ENCODE data around the gene DPH6. TPM values are rescaled to one million over a fixed set of nuclear protein-coding genes. Genes with fewer than 3 reads are reported as not detected.

The DPH6 gene
- total RNA-seq, 1 experiment from 2014 or later, result 22.1 TPM

DNA sequence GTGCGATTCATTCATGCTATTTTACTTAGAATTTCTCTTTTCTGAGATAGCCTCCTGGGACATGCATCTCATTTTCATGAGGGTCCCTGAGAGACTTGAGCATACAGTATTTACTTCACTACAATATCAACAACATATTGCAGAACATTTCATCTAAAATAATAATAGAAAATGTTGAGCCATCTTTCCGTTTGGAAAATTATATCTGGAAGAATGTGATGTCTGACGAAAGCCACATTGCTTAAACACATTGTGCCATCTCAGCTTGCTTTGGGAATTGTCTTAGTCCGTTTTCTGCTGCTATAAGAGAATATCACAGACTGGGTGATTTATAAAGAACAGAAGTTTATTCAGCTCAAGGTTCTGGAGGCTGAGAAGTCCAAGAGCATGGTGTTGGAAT lies 55.5 kb downstream of the DPH6 start:
- Histone ChIP-seq H3K4me3 (no peak overlapping the region), H3K27ac (no peak overlapping the region), H3K4me1 (replicated peaks) (no peaks in the 10 kb centered on the region), H3K9me3 (replicated peaks) (no peaks in the 10 kb centered on the region), H3K36me3 (no peaks in the 10 kb centered on the region), H3K27me3 (replicated peaks) (no peaks in the 10 kb centered on the region)
- no peak for DNase-seq (ENCODE audit: low read depth in 1 of 2, low spot score in 2 of 2)

DNA sequence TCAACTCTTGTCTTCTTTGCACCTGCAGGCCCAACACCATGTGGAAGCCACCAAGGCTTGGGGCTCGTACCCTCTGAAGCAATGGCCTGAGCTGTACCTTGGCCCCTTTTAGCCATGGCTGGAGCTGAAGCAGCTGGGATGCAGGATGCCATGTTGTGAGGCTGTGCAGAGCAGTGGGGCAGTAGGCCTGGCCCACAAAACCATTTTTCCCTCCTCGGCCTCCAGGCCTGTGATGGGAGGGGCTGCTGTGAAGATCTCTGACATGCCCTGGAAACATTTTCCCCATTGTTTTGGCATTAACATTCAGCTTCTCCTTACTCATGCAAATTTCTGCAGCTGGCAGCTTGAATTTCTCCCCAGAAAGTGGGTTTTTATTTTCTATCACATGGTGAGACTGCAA lies 58.5 kb downstream of the DPH6 start:
- no peak for DNase-seq (ENCODE audit: low read depth in 1 of 2, low spot score in 2 of 2)
- Histone ChIP-seq H3K4me3 (no peak overlapping the region), H3K27ac (no peak overlapping the region), H3K36me3 (no peaks in the 10 kb centered on the region), H3K27me3 (replicated peaks) (no peaks in the 10 kb centered on the region), H3K9me3 (replicated peaks) (no peaks in the 10 kb centered on the region), H3K4me1 (replicated peaks) (no peaks in the 10 kb centered on the region)

DNA sequence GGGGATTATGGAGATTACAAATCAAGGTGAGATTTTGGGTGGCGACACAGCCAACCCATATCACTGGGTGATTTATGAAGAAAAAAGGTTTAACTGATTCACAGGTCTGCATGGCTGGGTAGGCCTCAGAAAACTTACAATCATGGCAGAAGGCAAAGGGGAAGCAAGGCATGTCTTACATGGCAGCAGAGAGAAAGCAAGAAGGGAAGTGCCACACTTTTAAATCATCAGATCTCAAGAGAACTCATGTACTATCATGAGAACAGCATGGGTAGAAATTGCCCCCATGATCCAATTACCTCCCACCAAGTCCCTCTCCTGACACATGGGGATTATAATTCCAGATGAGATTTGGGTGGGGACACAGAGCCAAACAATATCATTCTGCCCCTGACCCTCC lies 59.7 kb downstream of the DPH6 start:
- Histone ChIP-seq H3K4me3 (no peak overlapping the region), H3K9me3 (replicated peaks) (no peaks in the 10 kb centered on the region), H3K36me3 (no peaks in the 10 kb centered on the region), H3K4me1 (replicated peaks) (0 out of 2 replicates have a peak, but pooled peaks cover 4% of the 10 kb centered on the region), H3K27me3 (replicated peaks) (no peaks in the 10 kb centered on the region), H3K27ac (no peak overlapping the region)
- no peak for DNase-seq (ENCODE audit: low read depth in 1 of 2, low spot score in 2 of 2)

DNA sequence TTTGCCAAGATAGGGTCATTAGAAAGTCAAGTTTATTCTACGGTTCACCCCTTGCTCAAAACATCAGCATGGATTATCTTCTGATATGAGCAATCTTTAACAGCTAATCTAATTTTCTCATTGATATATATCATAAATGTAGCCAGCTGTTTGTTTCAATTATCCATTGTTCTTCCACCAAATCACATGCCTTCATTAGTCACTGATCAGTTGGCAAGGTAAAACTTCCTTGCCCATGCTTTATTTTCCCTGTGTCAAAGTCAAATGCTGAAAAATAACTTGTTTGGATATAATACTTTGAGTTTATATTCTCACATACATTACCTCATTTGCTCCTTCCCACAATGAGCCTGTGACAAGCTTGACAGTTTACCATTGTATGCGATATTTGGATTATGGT lies 60.6 kb downstream of the DPH6 start:
- Histone ChIP-seq H3K27ac (no peak overlapping the region), H3K36me3 (no peaks in the 10 kb centered on the region), H3K27me3 (replicated peaks) (no peaks in the 10 kb centered on the region), H3K4me1 (replicated peaks) (0 out of 2 replicates have a peak, but pooled peaks cover 4% of the 10 kb centered on the region), H3K4me3 (no peak overlapping the region), H3K9me3 (replicated peaks) (no peaks in the 10 kb centered on the region)
- DNase-seq (ENCODE audit: low read depth in 1 of 2, low spot score in 2 of 2), result no peak

DNA sequence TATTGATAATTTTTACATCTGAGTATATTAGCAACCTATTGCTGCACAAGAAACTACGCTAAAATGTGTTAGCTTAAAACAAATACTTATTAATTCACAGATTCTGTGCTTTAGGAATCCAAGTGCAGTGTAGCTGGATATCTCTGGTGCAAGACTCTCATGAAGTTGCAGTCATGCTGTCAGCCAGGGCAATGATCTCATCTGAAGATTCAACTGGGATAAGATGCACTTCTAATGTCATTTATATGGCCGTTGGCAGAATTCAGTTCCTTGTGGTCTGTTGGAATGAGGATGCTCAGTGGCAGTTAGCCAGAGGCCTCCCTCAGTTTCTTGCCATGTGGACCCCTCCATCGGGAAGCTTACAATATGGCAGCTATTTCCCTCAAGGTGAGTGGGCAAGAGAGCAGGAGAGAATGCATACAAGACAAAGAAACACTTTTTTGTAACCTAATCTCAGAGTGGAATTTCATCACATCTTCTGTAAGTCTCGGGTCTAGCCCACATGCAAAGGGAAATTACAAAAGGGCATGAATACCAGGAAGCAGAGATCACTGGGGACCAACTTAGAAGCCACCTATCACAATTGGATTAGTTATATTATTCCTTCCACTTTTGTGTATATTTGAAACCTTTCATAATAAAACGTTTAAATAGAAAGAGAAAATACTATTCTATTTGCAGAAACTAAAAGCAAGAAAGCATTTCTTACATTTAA lies 61.6 kb downstream of the DPH6 start:
- no peaks in the 10 kb centered on the region for H3K9me3 ChIP-seq (replicated peaks)
- H3K27me3 ChIP-seq (replicated peaks), result no peaks in the 10 kb centered on the region
- DNase-seq (ENCODE audit: low read depth in 1 of 2, low spot score in 2 of 2), result no peak
- no peak overlapping the region for H3K4me3 ChIP-seq
- no peaks in the 10 kb centered on the region for H3K36me3 ChIP-seq
- H3K4me1 ChIP-seq (replicated peaks), result 0 out of 2 replicates have a peak, but pooled peaks cover 4% of the 10 kb centered on the region
- no peak overlapping the region for H3K27ac ChIP-seq

DNA sequence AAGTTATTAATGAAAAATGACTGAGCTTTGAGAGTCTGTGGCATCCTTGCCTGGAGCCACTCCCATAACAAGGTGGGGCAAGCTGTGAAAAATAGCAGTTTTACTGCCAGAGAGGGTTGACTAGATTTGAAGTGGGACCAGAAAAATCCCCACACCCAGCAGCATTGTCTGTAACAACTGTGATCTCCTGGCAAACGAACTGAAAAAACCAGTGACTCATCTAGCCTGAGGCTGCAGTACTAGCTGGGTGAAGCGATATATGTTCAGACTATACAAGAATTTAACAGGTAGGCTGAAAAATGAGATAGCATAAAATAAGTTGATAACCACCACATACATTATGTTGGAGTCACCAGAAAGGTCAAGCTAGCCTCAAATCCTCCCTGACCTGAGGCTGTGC lies 64.0 kb downstream of the DPH6 start:
- no peaks in the 10 kb centered on the region for H3K36me3 ChIP-seq
- no peaks in the 10 kb centered on the region for H3K27me3 ChIP-seq (replicated peaks)
- no peak overlapping the region for H3K4me3 ChIP-seq
- H3K27ac ChIP-seq, result no peak overlapping the region
- peak; percentile 50 to 62 for DNase-seq (ENCODE audit: low read depth in 1 of 2, low spot score in 2 of 2)
- 0 out of 2 replicates have a peak, but pooled peaks cover 4% of the 10 kb centered on the region for H3K4me1 ChIP-seq (replicated peaks)
- no peaks in the 10 kb centered on the region for H3K9me3 ChIP-seq (replicated peaks)

DNA sequence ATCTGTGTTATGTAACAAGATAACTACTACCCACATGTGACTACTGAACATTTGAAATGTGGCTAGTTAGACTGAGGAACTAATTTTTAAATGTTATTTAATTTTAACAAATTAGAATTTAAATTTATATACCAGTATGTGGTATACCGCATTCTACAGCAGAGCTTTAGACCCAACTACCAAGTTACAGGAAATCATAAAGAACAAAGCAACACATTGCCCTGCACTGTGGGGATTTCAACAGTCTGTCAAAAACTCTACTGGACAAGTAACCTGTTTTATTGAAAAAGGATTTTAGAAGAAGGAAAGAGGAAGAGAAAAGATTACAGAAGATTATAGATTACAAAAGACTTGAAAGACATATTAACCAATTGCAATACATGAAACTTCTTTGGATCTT lies 64.9 kb downstream of the DPH6 start:
- H3K27ac ChIP-seq, result no peak overlapping the region
- H3K36me3 ChIP-seq, result no peaks in the 10 kb centered on the region
- no peaks in the 10 kb centered on the region for H3K27me3 ChIP-seq (replicated peaks)
- H3K4me3 ChIP-seq, result no peak overlapping the region
- 0 out of 2 replicates have a peak, but pooled peaks cover 4% of the 10 kb centered on the region for H3K4me1 ChIP-seq (replicated peaks)
- DNase-seq (ENCODE audit: low read depth in 1 of 2, low spot score in 2 of 2), result no peak
- no peaks in the 10 kb centered on the region for H3K9me3 ChIP-seq (replicated peaks)

DNA sequence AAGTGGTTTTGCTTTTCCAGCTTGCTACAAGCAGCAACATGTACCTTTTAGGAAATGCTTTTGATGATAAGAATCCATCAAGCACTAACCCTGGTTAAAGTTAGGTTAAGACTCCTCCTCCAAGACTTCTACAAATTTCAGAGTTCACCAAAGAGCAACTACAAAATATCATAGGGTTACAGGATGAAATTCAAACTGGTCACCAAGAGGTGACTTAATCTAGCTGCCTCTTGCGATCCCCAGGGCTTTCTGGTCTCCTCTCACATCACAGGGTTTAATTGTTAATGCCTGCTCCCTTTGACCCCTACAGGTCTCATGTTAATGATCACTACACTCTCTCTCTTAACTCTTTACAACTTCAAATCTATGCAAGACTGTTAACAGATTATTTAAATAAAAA lies 66.5 kb downstream of the DPH6 start:
- Histone ChIP-seq H3K36me3 (no peaks in the 10 kb centered on the region), H3K27ac (no peak overlapping the region), H3K9me3 (replicated peaks) (no peaks in the 10 kb centered on the region), H3K4me3 (no peak overlapping the region), H3K4me1 (replicated peaks) (0 out of 2 replicates have a peak, but pooled peaks cover 4% of the 10 kb centered on the region), H3K27me3 (replicated peaks) (no peaks in the 10 kb centered on the region)
- no peak for DNase-seq (ENCODE audit: low read depth in 1 of 2, low spot score in 2 of 2)

DNA sequence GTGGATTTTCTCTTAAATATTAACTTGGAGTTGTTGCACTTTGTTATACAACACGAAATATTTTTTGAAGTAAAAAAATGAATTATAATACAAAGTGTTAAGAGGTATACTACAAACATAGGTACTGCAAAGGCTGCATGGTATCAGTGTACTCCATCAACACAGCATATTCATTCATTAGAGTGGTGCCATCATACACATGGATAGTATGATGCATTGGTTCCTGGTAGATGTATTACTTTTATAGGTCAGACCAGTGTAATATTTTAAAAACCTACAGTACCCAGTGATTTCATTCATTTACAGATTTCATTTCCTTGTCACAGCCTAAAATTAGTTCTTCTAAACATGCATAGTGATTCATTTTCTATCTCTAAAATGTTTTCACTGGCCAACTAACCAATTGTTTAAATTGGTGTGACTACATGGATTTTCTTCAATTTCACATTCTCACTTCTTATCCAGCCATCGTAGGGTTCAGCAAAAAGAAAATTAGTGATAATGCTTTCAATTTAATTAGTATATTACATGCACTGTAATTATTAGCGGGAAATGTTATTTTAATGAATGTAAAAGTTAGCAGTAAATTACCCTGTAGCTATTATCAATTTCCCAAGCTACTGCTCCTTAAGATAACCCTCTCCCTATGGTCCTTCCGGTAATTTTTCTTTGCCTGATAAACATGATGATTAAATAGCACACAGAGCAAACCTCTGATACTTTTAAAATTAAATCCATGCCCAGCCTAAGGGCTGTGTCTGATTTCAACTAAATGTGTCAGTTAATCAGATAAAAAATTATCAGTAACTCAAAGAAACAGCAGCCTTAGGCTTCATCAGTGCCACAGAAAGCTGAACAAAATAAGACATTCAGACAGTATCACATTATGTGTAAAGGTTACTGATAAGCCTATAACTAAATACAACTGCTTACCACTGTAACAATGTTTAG lies 68.4 kb downstream of the DPH6 start:
- Histone ChIP-seq H3K9me3 (replicated peaks) (no peaks in the 10 kb centered on the region), H3K27me3 (replicated peaks) (no peaks in the 10 kb centered on the region), H3K27ac (no peak overlapping the region), H3K36me3 (no peaks in the 10 kb centered on the region), H3K4me1 (replicated peaks) (0 out of 2 replicates have a peak, but pooled peaks cover 4% of the 10 kb centered on the region), H3K4me3 (no peak overlapping the region)
- no peak for DNase-seq (ENCODE audit: low read depth in 1 of 2, low spot score in 2 of 2)

DNA sequence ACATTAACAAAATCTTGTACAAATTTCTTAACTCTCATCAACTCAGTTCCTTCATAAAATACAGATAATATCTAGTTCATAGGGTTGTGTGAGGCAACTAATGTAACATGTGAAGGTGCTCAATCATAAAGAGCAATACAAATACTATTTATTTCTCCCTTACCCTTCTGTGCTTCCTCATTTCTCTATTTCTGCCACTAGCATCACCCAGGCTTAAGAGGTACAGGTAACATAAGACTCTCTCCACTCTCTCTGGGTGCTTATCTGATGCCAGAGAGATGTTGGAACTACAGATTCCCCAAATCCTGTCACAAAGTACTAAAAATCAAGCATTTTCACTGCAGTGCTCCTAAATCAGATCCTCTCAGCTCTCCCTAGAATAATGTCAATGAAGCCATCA lies 74.9 kb downstream of the DPH6 start:
- no peaks in the 10 kb centered on the region for H3K36me3 ChIP-seq
- no peaks in the 10 kb centered on the region for H3K9me3 ChIP-seq (replicated peaks)
- no peak overlapping the region for H3K4me3 ChIP-seq
- H3K4me1 ChIP-seq (replicated peaks), result no peaks in the 10 kb centered on the region
- no peaks in the 10 kb centered on the region for H3K27me3 ChIP-seq (replicated peaks)
- no peak for DNase-seq (ENCODE audit: low read depth in 1 of 2, low spot score in 2 of 2)
- no peak overlapping the region for H3K27ac ChIP-seq

DNA sequence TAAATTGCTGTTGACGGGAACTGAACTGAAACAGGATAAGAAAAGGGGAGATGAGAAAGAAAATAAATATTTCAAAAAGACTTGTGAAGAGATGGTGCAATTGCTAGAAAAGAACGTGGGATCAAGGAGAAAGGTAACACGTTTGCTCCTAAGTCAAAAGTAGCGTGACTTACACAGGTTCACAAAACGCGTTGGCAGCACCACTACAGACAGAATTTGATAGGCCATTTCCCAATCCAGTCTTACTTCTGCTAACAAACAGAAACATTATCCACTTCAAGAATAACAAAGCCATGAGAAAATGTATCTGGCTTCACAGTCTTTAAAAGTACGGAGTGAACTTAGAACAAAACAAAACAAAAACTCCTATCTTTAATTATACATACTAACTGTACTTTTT lies 75.5 kb downstream of the DPH6 start:
- DNase-seq (ENCODE audit: low read depth in 1 of 2, low spot score in 2 of 2), result no peak
- no peaks in the 10 kb centered on the region for H3K4me1 ChIP-seq (replicated peaks)
- H3K27ac ChIP-seq, result no peak overlapping the region
- H3K4me3 ChIP-seq, result no peak overlapping the region
- no peaks in the 10 kb centered on the region for H3K27me3 ChIP-seq (replicated peaks)
- H3K9me3 ChIP-seq (replicated peaks), result no peaks in the 10 kb centered on the region
- no peaks in the 10 kb centered on the region for H3K36me3 ChIP-seq

DNA sequence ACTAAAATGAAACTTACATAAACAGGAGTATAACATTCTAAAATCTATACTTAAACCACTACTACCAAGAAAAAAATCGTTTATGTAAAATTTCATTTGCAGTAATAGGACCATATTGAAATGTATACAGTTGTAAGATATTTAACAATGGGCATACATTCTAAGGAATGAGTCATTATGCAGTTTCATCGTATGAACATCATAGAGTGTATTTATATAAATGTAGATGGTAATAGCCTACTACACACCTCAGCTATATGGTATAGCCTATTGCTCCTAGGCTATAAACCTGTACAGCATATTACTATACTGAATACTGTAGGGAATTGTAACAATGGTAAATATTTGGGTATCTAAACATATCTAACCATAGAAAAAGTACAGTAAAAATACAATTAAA lies 79.5 kb downstream of the DPH6 start:
- Histone ChIP-seq H3K36me3 (no peaks in the 10 kb centered on the region), H3K27ac (no peak overlapping the region), H3K27me3 (replicated peaks) (no peaks in the 10 kb centered on the region), H3K9me3 (replicated peaks) (no peaks in the 10 kb centered on the region), H3K4me3 (no peak overlapping the region), H3K4me1 (replicated peaks) (no peaks in the 10 kb centered on the region)
- no peak for DNase-seq (ENCODE audit: low read depth in 1 of 2, low spot score in 2 of 2)

DNA sequence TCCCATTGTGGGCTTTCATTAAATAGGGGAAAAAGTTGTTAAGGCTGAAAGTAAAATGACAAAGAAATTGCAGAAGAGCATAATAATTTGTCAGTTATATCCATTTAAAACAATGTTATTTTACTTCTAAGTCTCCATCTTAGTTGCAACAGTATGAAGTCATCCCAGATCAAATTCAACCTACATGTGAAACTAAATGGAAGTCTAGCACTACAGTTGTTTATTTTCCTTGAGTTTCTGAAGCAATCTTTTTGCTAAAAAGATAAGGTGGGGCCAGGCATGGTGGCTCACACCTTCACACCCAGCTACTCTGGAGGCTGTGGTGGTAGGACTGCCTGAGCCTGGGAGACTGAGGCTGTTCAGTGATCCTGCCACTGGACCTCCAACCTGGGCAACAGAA lies 80.2 kb downstream of the DPH6 start:
- H3K27ac ChIP-seq, result no peak overlapping the region
- no peaks in the 10 kb centered on the region for H3K9me3 ChIP-seq (replicated peaks)
- no peaks in the 10 kb centered on the region for H3K36me3 ChIP-seq
- H3K4me3 ChIP-seq, result no peak overlapping the region
- no peaks in the 10 kb centered on the region for H3K4me1 ChIP-seq (replicated peaks)
- no peak for DNase-seq (ENCODE audit: low read depth in 1 of 2, low spot score in 2 of 2)
- no peaks in the 10 kb centered on the region for H3K27me3 ChIP-seq (replicated peaks)

DNA sequence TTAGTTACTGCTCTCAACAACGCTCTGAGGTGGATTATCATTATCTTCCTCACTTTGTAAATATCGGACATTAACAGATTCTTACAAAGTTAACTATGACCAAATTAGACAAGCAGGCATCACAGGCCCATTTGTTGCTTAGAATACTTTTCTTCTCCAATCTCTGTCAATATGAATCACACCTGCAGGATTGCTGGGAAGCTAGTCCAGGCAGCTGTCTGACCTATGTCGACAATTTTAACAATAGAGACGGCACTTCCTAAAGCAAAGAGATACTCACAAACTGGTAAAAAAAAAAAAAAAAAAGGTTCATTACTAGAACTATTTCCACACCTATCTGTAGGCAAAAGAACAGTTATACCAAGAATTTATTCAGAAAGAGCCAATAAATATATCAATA lies 85.3 kb downstream of the DPH6 start:
- Histone ChIP-seq H3K4me1 (replicated peaks) (peaks cover 5% of the 10 kb centered on the region; the same call in 1 of the 2 replicates), H3K9me3 (replicated peaks) (no peaks in the 10 kb centered on the region), H3K27ac (no peak overlapping the region), H3K36me3 (no peaks in the 10 kb centered on the region), H3K4me3 (no peak overlapping the region), H3K27me3 (replicated peaks) (no peaks in the 10 kb centered on the region)
- no peak for DNase-seq (ENCODE audit: low read depth in 1 of 2, low spot score in 2 of 2)
